OCI-LY3 (cell line): ENCODE results near the gene DNHD1.

ENCODE experiments used
- H2AFZ ChIP-seq: fragments of 200-600, 300-600 bp; shearing (Covaris generic); 2 replicates; pipeline ENCODE4 v1.6.0; 2014; ENCODE audit warnings: antibody characterized with exemption, low read depth, low read length
- H3K27ac ChIP-seq: fragments of 200-600, 300-600 bp; sonication (generic); 2 replicates; pipeline ENCODE4 v1.5.1; 2014; ENCODE audit warnings: mild to moderate bottlenecking, low read length, moderate library complexity, mixed read lengths
- H3K27me3 ChIP-seq: fragments of 200-600, 300-600 bp; sonication (generic); 2 replicates; pipeline ENCODE4 v1.6.1; 2014; ENCODE audit warnings: low read depth, low read length, mixed read lengths
- H3K36me3 ChIP-seq: fragments of 200-600, 300-600 bp; sonication (generic); replicated peaks from 2 replicates; pipeline ENCODE3; 2014; ENCODE audit warnings: low read depth, low read length, mixed read lengths
- H3K4me1 ChIP-seq: fragments of 300-600, 200-600 bp; sonication (generic); 2 replicates; pipeline ENCODE4 v1.6.1; 2014; ENCODE audit warnings: low read length, mixed read lengths
- H3K4me2 ChIP-seq: fragments of 200-600, 300-600 bp; sonication (generic); 2 replicates; pipeline ENCODE4 v1.6.1; 2014; ENCODE audit warnings: low read length, mixed read lengths
- H3K4me3 ChIP-seq: fragments of 300-600, 200-600 bp; sonication (generic); 2 replicates; pipeline ENCODE4 v1.5.1; 2014; ENCODE audit warnings: antibody characterized with exemption, mild to moderate bottlenecking, low read length, moderate library complexity
- H3K79me2 ChIP-seq: fragments of 300-600, 200-600 bp; shearing (Covaris generic); 2 replicates; pipeline ENCODE4 v1.6.1; 2014; ENCODE audit warnings: mild to moderate bottlenecking, low read length, mixed read lengths
- H3K9ac ChIP-seq: fragments of 300-600, 200-600 bp; shearing (Covaris generic); 2 replicates; pipeline ENCODE4 v1.6.0; 2014; ENCODE audit warnings: mild to moderate bottlenecking, low read length, moderate library complexity
- H3K9me3 ChIP-seq: fragments of 200-600, 300-600 bp; shearing (Covaris generic); 2 replicates; pipeline ENCODE4 v1.6.1; 2014; ENCODE audit warnings: low read length, mixed read lengths; ENCODE audit not compliant: insufficient read depth
- H4K20me1 ChIP-seq: fragments of 200-600, 300-600 bp; sonication (generic); 2 replicates; pipeline ENCODE4 v1.6.1; 2016; ENCODE audit warnings: low read length, mixed read lengths; ENCODE audit not compliant: insufficient read depth
- CTCF ChIP-seq: fragments of 200-600, 300-600 bp; sonication (generic); IDR thresholded peaks from 2 replicates; pipeline ENCODE4 v1.5.1; 2014; ENCODE audit warnings: antibody characterized with exemption, low read length, low read depth
- EZH2phosphoT487 ChIP-seq: fragments of 200-600 bp; shearing (Covaris generic); IDR thresholded peaks from 2 replicates; pipeline ENCODE4 v1.6.1; 2018; ENCODE audit warnings: antibody characterized with exemption, mixed run types, low read depth

Gene DNHD1

GRCh38 chr11:6596239-6596877 is 99.3 kb downstream of the DNHD1 start:
- Histone ChIP-seq H4K20me1 (no peaks in the 10 kb centered on the region), H3K4me2 (no peak overlapping the region), H3K27ac (no peak overlapping the region), H3K9ac (no peak overlapping the region), H3K79me2 (peaks cover 20% of the 10 kb centered on the region), H3K4me3 (no peak overlapping the region), H3K27me3 (no peaks in the 10 kb centered on the region), H3K4me1 (no peaks in the 10 kb centered on the region), H2AFZ (no peak overlapping the region), H3K9me3 (no peaks in the 10 kb centered on the region), H3K36me3 (peaks cover 75% of the 10 kb centered on the region)
- TF ChIP-seq EZH2phosphoT487, result no peak
- no peak for TF ChIP-seq CTCF

GRCh38 chr11:6598555-6598954 is 101.5 kb downstream of the DNHD1 start:
- peaks cover 42% of the 10 kb centered on the region for H3K79me2 ChIP-seq
- TF ChIP-seq CTCF, result no peak
- no peak for TF ChIP-seq EZH2phosphoT487
- H3K36me3 ChIP-seq, result peaks cover 63% of the 10 kb centered on the region

DNA sequence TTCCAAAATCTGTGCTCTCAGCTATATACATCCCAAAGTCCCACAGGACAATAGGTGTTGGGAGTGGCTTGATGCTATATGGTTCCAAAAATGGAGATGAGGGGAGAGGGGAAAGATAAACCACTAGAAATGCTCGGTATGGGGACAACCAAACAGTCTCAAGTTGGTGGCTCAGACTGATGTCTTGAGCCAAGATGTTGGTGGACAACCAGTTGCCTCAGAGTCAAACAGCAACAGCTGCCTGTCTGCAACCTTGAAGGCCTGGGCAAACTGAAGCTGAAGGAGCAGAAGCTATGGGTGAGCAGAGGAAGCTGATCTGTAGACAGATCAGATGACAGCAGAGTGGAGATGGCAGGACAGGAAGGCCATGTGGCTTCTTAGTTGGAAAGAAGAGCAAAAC is 102.4 kb downstream of the DNHD1 start:
- Histone ChIP-seq H3K4me3 (no peak overlapping the region), H3K79me2 (peaks cover 51% of the 10 kb centered on the region), H3K4me2 (no peak overlapping the region), H4K20me1 (no peaks in the 10 kb centered on the region), H3K4me1 (peaks cover 11% of the 10 kb centered on the region), H3K36me3 (peaks cover 58% of the 10 kb centered on the region), H3K9ac (no peak overlapping the region), H3K27ac (no peak overlapping the region), H3K27me3 (no peaks in the 10 kb centered on the region), H3K9me3 (no peaks in the 10 kb centered on the region), H2AFZ (no peak overlapping the region)
- TF ChIP-seq EZH2phosphoT487 (no peak), CTCF (no peak)

More at GRCh38 chr11:6598555-6598954, 101.5 kb downstream of the DNHD1 start:
- no peaks in the 10 kb centered on the region for H3K27me3 ChIP-seq
- H3K4me2 ChIP-seq, result no peak overlapping the region
- no peak overlapping the region for H3K9ac ChIP-seq
- H3K4me3 ChIP-seq, result no peak overlapping the region
- H3K9me3 ChIP-seq, result no peaks in the 10 kb centered on the region
- H3K4me1 ChIP-seq, result peaks cover 10% of the 10 kb centered on the region
- H4K20me1 ChIP-seq, result no peaks in the 10 kb centered on the region
- no peak overlapping the region for H2AFZ ChIP-seq
- no peak overlapping the region for H3K27ac ChIP-seq

DNA sequence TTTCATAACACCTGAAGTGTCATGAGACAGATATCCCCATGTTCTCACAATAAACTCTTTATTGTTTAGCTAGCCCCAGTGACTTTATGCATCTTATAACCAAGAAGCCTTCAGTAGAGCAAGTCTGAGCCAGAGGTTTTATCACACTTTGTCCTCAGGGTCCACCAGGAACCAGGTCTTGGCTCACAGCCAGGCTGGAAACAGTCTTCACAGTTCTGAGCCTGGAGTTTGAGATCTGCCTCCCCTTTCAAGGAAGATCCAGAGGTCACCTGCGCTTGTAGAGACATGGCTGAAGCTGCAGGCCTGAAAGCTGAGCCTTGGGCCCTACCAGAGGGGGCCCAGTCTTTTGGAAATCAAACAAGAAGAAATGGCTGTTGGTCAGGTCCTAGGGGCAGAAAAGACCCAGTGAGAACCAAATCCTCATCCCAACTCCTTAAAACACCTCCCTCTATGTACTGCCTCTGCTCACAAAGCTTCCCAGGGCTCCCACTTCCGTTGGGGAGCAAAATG is 102.9 kb downstream of the DNHD1 start:
- TF ChIP-seq CTCF (no peak), EZH2phosphoT487 (no peak)
- Histone ChIP-seq H3K9ac (no peak overlapping the region), H3K4me1 (peaks cover 16% of the 10 kb centered on the region), H3K27ac (no peak overlapping the region), H3K27me3 (no peaks in the 10 kb centered on the region), H2AFZ (no peak overlapping the region), H3K36me3 (peaks cover 55% of the 10 kb centered on the region), H3K9me3 (no peaks in the 10 kb centered on the region), H3K4me3 (no peak overlapping the region), H4K20me1 (no peaks in the 10 kb centered on the region), H3K79me2 (peaks cover 56% of the 10 kb centered on the region), H3K4me2 (no peak overlapping the region)
